ENCODE measurements around the gene AMPD3.

Gene AMPD3

GRCh38 chr11:10483584-10483983 is 28.5 kb downstream of the AMPD3 start:
- Histone ChIP-seq H3K9me2 (replicated peaks; ENCODE audit: insufficient read depth, low read length) (no peaks in the 10 kb centered on the region), H3K27me3 (replicated peaks; ENCODE audit: insufficient read depth, low read length) (no peaks in the 10 kb centered on the region), H2AFZ (ENCODE audit: low read length) (no peak overlapping the region), H3F3A (ENCODE audit: insufficient read depth, low read length) (no peaks in the 10 kb centered on the region), H3K9me3 (replicated peaks; ENCODE audit: insufficient read depth, low read length) (no peaks in the 10 kb centered on the region), H4K20me1 (ENCODE audit: insufficient read depth, low read length) (no peaks in the 10 kb centered on the region), H3K4me2 (ENCODE audit: low read depth, low read length) (no peak overlapping the region), H3K4me3 (ENCODE audit: low read length) (no peak overlapping the region), H3K27ac (ENCODE audit: low read length) (no peak overlapping the region), H3K79me2 (ENCODE audit: low read length) (no peaks in the 10 kb centered on the region), H3K36me3 (replicated peaks; ENCODE audit: insufficient read depth, low read length) (no peaks in the 10 kb centered on the region), H3K9ac (ENCODE audit: low read length) (no peak overlapping the region), H3K4me1 (ENCODE audit: low read length) (peaks cover 8% of the 10 kb centered on the region)
- DNase-seq: no peak
- TF ChIP-seq EZH2 (optimal IDR thresholded peaks at IDR 0.05; ENCODE audit: low read depth, low read length) (no peak), CTCF (IDR thresholded peaks at IDR 0.05; ENCODE audit: low read length) (no peak), EZH2phosphoT487 (IDR thresholded peaks at IDR 0.05; ENCODE audit: low read length) (no peak)

- H3K27ac ChIP-seq (ENCODE audit: low read length): no peak overlapping the region
- no peak overlapping the region for H2AFZ ChIP-seq (ENCODE audit: low read length)
- H3K4me2 ChIP-seq (ENCODE audit: low read depth, low read length): no peak overlapping the region
- H3K9ac ChIP-seq (ENCODE audit: low read length): no peak overlapping the region
- H3K27me3 ChIP-seq (replicated peaks; ENCODE audit: insufficient read depth, low read length): no peaks in the 10 kb centered on the region
- H3K9me2 ChIP-seq (replicated peaks; ENCODE audit: insufficient read depth, low read length): no peaks in the 10 kb centered on the region
- H3K4me1 ChIP-seq (ENCODE audit: low read length): peaks cover 18% of the 10 kb centered on the region
- no peaks in the 10 kb centered on the region for H4K20me1 ChIP-seq (ENCODE audit: insufficient read depth, low read length)
- no peaks in the 10 kb centered on the region for H3K36me3 ChIP-seq (replicated peaks; ENCODE audit: insufficient read depth, low read length)
- H3F3A ChIP-seq (ENCODE audit: insufficient read depth, low read length): peaks cover 6% of the 10 kb centered on the region
- H3K4me3 ChIP-seq (ENCODE audit: low read length): no peak overlapping the region
- H3K79me2 ChIP-seq (ENCODE audit: low read length): no peaks in the 10 kb centered on the region
- TF ChIP-seq EZH2phosphoT487 (IDR thresholded peaks at IDR 0.05; ENCODE audit: low read length) (no peak), CTCF (IDR thresholded peaks at IDR 0.05; ENCODE audit: low read length) (no peak), EZH2 (optimal IDR thresholded peaks at IDR 0.05; ENCODE audit: low read depth, low read length) (no peak)
- no peak for DNase-seq
- H3K9me3 ChIP-seq (replicated peaks; ENCODE audit: insufficient read depth, low read length): no peaks in the 10 kb centered on the region
These were observed 29.6 kb downstream of the AMPD3 start for GRCh38 chr11:10484461-10485180.

- H3K9me2 ChIP-seq (replicated peaks; ENCODE audit: insufficient read depth, low read length): no peaks in the 10 kb centered on the region
- no peaks in the 10 kb centered on the region for H3K79me2 ChIP-seq (ENCODE audit: low read length)
- no peaks in the 10 kb centered on the region for H3K27me3 ChIP-seq (replicated peaks; ENCODE audit: insufficient read depth, low read length)
- peaks cover 6% of the 10 kb centered on the region for H3F3A ChIP-seq (ENCODE audit: insufficient read depth, low read length)
- H3K36me3 ChIP-seq (replicated peaks; ENCODE audit: insufficient read depth, low read length): no peaks in the 10 kb centered on the region
- no peak overlapping the region for H3K27ac ChIP-seq (ENCODE audit: low read length)
- H3K9ac ChIP-seq (ENCODE audit: low read length): no peak overlapping the region
- peaks cover 19% of the 10 kb centered on the region for H3K4me1 ChIP-seq (ENCODE audit: low read length)
- no peak overlapping the region for H3K4me3 ChIP-seq (ENCODE audit: low read length)
- no peak for DNase-seq
- H3K4me2 ChIP-seq (ENCODE audit: low read depth, low read length): no peak overlapping the region
- H3K9me3 ChIP-seq (replicated peaks; ENCODE audit: insufficient read depth, low read length): no peaks in the 10 kb centered on the region
- H2AFZ ChIP-seq (ENCODE audit: low read length): no peak overlapping the region
- no peaks in the 10 kb centered on the region for H4K20me1 ChIP-seq (ENCODE audit: insufficient read depth, low read length)
- TF ChIP-seq EZH2 (optimal IDR thresholded peaks at IDR 0.05; ENCODE audit: low read depth, low read length) (no peak), EZH2phosphoT487 (IDR thresholded peaks at IDR 0.05; ENCODE audit: low read length) (no peak), CTCF (IDR thresholded peaks at IDR 0.05; ENCODE audit: low read length) (no peak)
These were observed 30.6 kb downstream of the AMPD3 start for GRCh38 chr11:10485646-10486045.

All from MM.1S (cell line).